ENCODE results near the gene SLC6A11. TPM values are rescaled to one million over a fixed set of nuclear protein-coding genes. Genes with fewer than 3 reads are reported as not detected.

The SLC6A11 gene
- total RNA-seq, 1 experiment from 2014 or later = 1.5 TPM

DNA sequence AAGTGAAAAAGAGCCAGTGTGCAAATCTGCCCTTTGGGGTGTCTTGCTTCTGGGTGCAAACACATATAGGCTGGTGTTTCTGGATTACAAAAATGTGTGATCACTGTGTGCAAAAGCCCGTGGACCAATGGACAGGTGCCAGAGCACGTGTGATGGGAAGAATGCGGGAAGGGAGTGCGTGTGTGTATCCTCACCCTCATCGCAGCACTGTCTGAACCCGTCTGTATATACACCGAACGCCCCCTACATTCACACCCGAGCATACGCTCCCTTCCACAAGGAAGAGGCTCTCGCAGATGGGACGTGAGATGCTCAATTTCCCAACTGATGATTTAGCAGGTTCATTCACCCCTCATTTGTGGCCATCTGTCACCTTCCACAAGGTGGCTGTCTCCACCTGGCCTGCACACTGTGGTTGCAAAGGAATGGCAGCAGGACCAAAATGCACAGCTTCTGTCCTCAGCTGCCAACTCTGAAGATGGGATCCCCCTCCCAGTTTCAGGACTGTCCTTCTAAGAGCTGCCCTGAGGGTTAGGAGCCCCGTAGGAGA, 157.1 kb downstream of the SLC6A11 start:
- no peaks in the 10 kb centered on the region for H3K79me1 ChIP-seq (ENCODE audit: insufficient read depth, low read depth, low read length, poor library complexity, severe bottlenecking)
- no peak overlapping the region for H2BK12ac ChIP-seq (ENCODE audit: insufficient read length, low read depth, low read length)
- H3K27me3 ChIP-seq (ENCODE audit: insufficient read depth, low read length) = no peaks in the 10 kb centered on the region
- H3K18ac ChIP-seq (ENCODE audit: insufficient read length, low read depth, low read length) = no peak overlapping the region
- H3K23ac ChIP-seq (ENCODE audit: insufficient read length, low read depth, low read length) = no peak overlapping the region
- H4K20me1 ChIP-seq (ENCODE audit: control insufficient read depth, insufficient read depth, insufficient read length) = no peaks in the 10 kb centered on the region
- H4K8ac ChIP-seq (replicated peaks; ENCODE audit: insufficient read length, low read depth, low read length) = no peak overlapping the region
- H3K79me2 ChIP-seq (ENCODE audit: insufficient read depth, low read length) = no peaks in the 10 kb centered on the region
- no peak overlapping the region for H3K4me3 Mint-ChIP-seq
- H3K56ac ChIP-seq (ENCODE audit: insufficient read length, low read depth, low read length) = no peak overlapping the region
- H3K36me3 Mint-ChIP-seq (ENCODE audit: insufficient read depth in 1 of 3, low read depth in 3 of 3) = no peaks in the 10 kb centered on the region
- peaks cover 10% of the 10 kb centered on the region; the same call in 1 of the 2 replicates for H3K4me1 ChIP-seq (ENCODE audit: insufficient read depth, low read length)
- WGBS (ENCODE audit: extremely low coverage, insufficient read length, low lambda C conversion rate) = no CpG with 5 or more reads among the region's 13 CpGs
- H3K4me1 Mint-ChIP-seq = peaks cover 24 to 30% of the 10 kb centered on the region in 2 experiments
- H3K14ac ChIP-seq (ENCODE audit: insufficient read depth, low read length) = no peak overlapping the region
- H2BK5ac ChIP-seq (ENCODE audit: insufficient read length, low read length) = no peak overlapping the region
- H4K5ac ChIP-seq (ENCODE audit: insufficient read length, low read depth, low read length) = no peak overlapping the region
- H2AFZ ChIP-seq (ENCODE audit: low read length) = no peak overlapping the region
- H3K4me2 ChIP-seq (ENCODE audit: insufficient read depth, insufficient read length, low read length) = no peak overlapping the region
- no peak overlapping the region for H2BK120ac ChIP-seq (ENCODE audit: low read depth, low read length, poor library complexity, severe bottlenecking)
- DNase-seq = no peak
- H3K23me2 ChIP-seq (ENCODE audit: insufficient read length, low read depth, low read length, poor library complexity, severe bottlenecking) = no peaks in the 10 kb centered on the region
- TF ChIP-seq, protein P1, sequence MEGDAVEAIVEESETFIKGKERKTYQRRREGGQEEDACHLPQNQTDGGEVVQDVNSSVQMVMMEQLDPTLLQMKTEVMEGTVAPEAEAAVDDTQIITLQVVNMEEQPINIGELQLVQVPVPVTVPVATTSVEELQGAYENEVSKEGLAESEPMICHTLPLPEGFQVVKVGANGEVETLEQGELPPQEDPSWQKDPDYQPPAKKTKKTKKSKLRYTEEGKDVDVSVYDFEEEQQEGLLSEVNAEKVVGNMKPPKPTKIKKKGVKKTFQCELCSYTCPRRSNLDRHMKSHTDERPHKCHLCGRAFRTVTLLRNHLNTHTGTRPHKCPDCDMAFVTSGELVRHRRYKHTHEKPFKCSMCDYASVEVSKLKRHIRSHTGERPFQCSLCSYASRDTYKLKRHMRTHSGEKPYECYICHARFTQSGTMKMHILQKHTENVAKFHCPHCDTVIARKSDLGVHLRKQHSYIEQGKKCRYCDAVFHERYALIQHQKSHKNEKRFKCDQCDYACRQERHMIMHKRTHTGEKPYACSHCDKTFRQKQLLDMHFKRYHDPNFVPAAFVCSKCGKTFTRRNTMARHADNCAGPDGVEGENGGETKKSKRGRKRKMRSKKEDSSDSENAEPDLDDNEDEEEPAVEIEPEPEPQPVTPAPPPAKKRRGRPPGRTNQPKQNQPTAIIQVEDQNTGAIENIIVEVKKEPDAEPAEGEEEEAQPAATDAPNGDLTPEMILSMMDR (conservative IDR thresholded peaks at IDR 0.05) = no peak; the same call in 2 of the 3 replicates
- H3K4ac ChIP-seq (ENCODE audit: low read depth, low read length) = no peak overlapping the region
- H2AK5ac ChIP-seq (ENCODE audit: insufficient read length, low read length) = no peak overlapping the region
- peaks cover 16% of the 10 kb centered on the region for H3K27me3 Mint-ChIP-seq (ENCODE audit: low read depth)
- H2BK15ac ChIP-seq (ENCODE audit: low read depth, low read length) = no peak overlapping the region
- H2BK20ac ChIP-seq (ENCODE audit: low read depth, low read length, poor library complexity, severe bottlenecking) = no peak overlapping the region
- H3K9me3 Mint-ChIP-seq = no peaks in the 10 kb centered on the region
- no peak overlapping the region for H3K9ac ChIP-seq (ENCODE audit: extremely low read depth, insufficient read length, low read length)
- H3K27ac Mint-ChIP-seq = no peak overlapping the region; a peak in 1 of 7 replicates
- H4K91ac ChIP-seq (ENCODE audit: insufficient read length, low read depth, low read length) = no peak overlapping the region
- no peak overlapping the region for H3K27ac ChIP-seq (ENCODE audit: insufficient read length, low read depth, low read length)
- H3K9me3 ChIP-seq (ENCODE audit: control insufficient read depth, low read depth, low read length) = no peaks in the 10 kb centered on the region
- H3T11ph ChIP-seq (ENCODE audit: low read length) = no peak overlapping the region
